CD4-positive, CD25-positive, alpha-beta regulatory T cell (primary cell): Measurements from ENCODE around the gene FOSL1. TPM values are rescaled to one million over a fixed set of nuclear protein-coding genes. Genes with fewer than 3 reads are reported as not detected.
A peak's percentile ranks its signal among the peaks of the same experiment; 100 is the strongest.

Source experiments
- ATAC-seq, 2 donors: fragments of 150-1000 bp; cut with Tn5 transposase; one replicate each; pipeline ENCODE4 v1.10.0; 2021; ENCODE audit warnings: low read depth in 2 of 2, moderate number of reproducible peaks in 2 of 2, moderate library complexity in 1 of 2
- DNase-seq, 3 donors: peaks; one replicate each; pipeline versions ENCODE4 v3.0.0 to v3.0.0-alpha.2; 2012 to 2022; ENCODE audit warnings: mixed read lengths in 1 of 3
- H3K27ac ChIP-seq: one replicate; pipeline ENCODE4 v1.7.0; 2013; ENCODE audit warnings: mild to moderate bottlenecking, low read length; ENCODE audit not compliant: insufficient read depth, poor library complexity, severe bottlenecking
- H3K27me3 ChIP-seq: one replicate; pipeline ENCODE4 v1.7.0; 2013; ENCODE audit warnings: low read length; ENCODE audit not compliant: control insufficient read depth, insufficient read depth
- H3K36me3 ChIP-seq: one replicate; pipeline ENCODE4 v1.7.0; 2013; ENCODE audit warnings: mild to moderate bottlenecking, low read length, moderate library complexity; ENCODE audit not compliant: control insufficient read depth, insufficient read depth
- H3K4me1 ChIP-seq: 2 replicates; pipeline ENCODE4 v1.7.0; 2013; ENCODE audit warnings: mild to moderate bottlenecking, low read length; ENCODE audit not compliant: insufficient read depth, control insufficient read depth, poor library complexity, severe bottlenecking
- H3K4me3 ChIP-seq: one replicate; pipeline ENCODE4 v1.7.0; 2013; ENCODE audit warnings: low read depth, mild to moderate bottlenecking, low read length, moderate library complexity
- H3K9me3 ChIP-seq, 2 experiments: 1 replicate in 1 of 2; 2 replicates in 1 of 2; pipeline ENCODE4 v1.7.0; 2013; ENCODE audit warnings: low read length in 2 of 2, mild to moderate bottlenecking in 1 of 2, moderate library complexity in 1 of 2; ENCODE audit not compliant: control insufficient read depth in 2 of 2
- H3K27ac Mint-ChIP-seq, 3 donors: one replicate each; pipeline ENCODE4 v1.8.0; 2020 to 2022; ENCODE audit warnings: mild to moderate bottlenecking in 3 of 3, mixed read lengths in 3 of 3, moderate library complexity in 2 of 3
- H3K27me3 Mint-ChIP-seq: one replicate; pipeline ENCODE4 v1.8.0; 2022; ENCODE audit warnings: mild to moderate bottlenecking, mixed read lengths
- H3K36me3 Mint-ChIP-seq: one replicate; pipeline ENCODE4 v1.8.0; 2020; ENCODE audit warnings: mixed read lengths
- H3K4me1 Mint-ChIP-seq, 4 donors: one replicate each; pipeline ENCODE4 v1.8.0; 2020 to 2022; ENCODE audit warnings: mixed read lengths in 4 of 4, mild to moderate bottlenecking in 1 of 4
- H3K4me3 Mint-ChIP-seq, 4 donors: one replicate each; pipeline ENCODE4 v1.8.0; 2020 to 2022; ENCODE audit warnings: mild to moderate bottlenecking in 4 of 4, mixed read lengths in 4 of 4, moderate library complexity in 3 of 4
- H3K9me3 Mint-ChIP-seq, 7 donors: one replicate each; pipeline ENCODE4 v1.8.0; 2020 to 2022; ENCODE audit warnings: mixed read lengths in 7 of 7, mild to moderate bottlenecking in 3 of 7, moderate library complexity in 2 of 7
- polyA plus RNA-seq, 4 donors: library from polyadenylated mRNA; unstranded; fragments of 300-500 nt; fragmentation: Illumina TruSeq; gene quantifications; one replicate each; pipeline ENCODE4 v1.2.3, GENCODE V29; 2021
- total RNA-seq: library from RNA; stranded (reverse); gene quantifications from one replicate; pipeline ENCODE4 v1.2.3, GENCODE V29; 2022

The FOSL1 gene
- total and polyA plus RNA-seq, 5 donors from 2014 or later, result 2.7 TPM; not detected in 4

GRCh38 chr11:65882120-65883057, 17.8 kb downstream of the FOSL1 start:
- Mint-ChIP-seq H3K27me3 (no peaks in the 10 kb centered on the region), H3K4me3 (peak overlapping the region in 1 of 4 donors; percentile 29), H3K36me3 (peaks cover 13% of the 10 kb centered on the region), H3K4me1 (peaks cover 0 to 61% (median 30%) of the 10 kb centered on the region in 4 donors), H3K27ac (peak overlapping the region in 1 of 3 donors; percentile 38), H3K9me3 (no peaks in the 10 kb centered on the region)
- no peak overlapping the region for H3K4me3 ChIP-seq
- no peaks in the 10 kb centered on the region for H3K9me3 ChIP-seq
- peaks cover 33% of the 10 kb centered on the region for H3K4me1 ChIP-seq
- no peak for DNase-seq
- no peaks in the 10 kb centered on the region for H3K27me3 ChIP-seq
- no peak overlapping the region for H3K27ac ChIP-seq
- peaks cover 19% of the 10 kb centered on the region for H3K36me3 ChIP-seq
- ATAC-seq, result no peak

DNA sequence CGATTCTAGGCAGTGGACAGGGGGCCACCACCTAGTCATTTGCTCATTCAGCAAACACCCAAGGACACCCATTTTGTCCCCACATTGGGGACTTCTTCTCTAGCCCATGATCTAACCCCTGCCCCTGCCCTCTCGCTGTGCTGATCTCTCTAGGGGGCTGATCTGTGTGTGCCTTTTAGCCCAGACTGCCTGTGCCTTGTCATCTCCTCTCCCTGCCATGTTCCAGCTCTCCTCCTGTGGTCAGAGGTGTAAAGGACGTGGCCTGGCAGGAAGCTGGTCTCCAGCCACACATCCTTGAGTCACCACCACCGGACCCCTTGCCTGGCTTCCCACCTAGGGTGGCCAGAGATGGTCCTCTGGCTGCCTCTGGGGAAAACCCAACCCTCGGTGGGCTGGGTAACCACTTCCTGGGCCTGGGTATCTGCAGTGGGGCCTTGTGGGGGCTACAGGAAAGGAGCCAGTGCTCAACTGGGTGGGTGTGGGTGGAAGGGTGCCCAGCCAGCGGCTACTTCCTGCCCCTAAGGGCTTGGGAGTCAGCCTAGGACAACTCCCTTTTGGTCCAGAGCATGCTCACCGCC, 19.3 kb downstream of the FOSL1 start:
- Mint-ChIP-seq H3K27me3 (no peaks in the 10 kb centered on the region), H3K36me3 (peaks cover 9% of the 10 kb centered on the region), H3K9me3 (no peaks in the 10 kb centered on the region), H3K4me3 (peak overlapping the region in 2 of 4 donors; percentile 41 to 56), H3K27ac (peak overlapping the region in 2 of 3 donors; percentile 21 to 69), H3K4me1 (peaks cover 0 to 53% (median 23%) of the 10 kb centered on the region in 4 donors)
- Histone ChIP-seq H3K4me3 (no peak overlapping the region), H3K4me1 (peaks cover 33% of the 10 kb centered on the region), H3K27ac (no peak overlapping the region), H3K27me3 (no peaks in the 10 kb centered on the region), H3K9me3 (no peaks in the 10 kb centered on the region), H3K36me3 (peaks cover 19% of the 10 kb centered on the region)
- no peak for DNase-seq
- ATAC-seq, result no peak

- Mint-ChIP-seq H3K4me1 (peaks cover 0 to 49% (median 20%) of the 10 kb centered on the region in 4 donors), H3K36me3 (peaks cover 9% of the 10 kb centered on the region), H3K9me3 (no peaks in the 10 kb centered on the region), H3K4me3 (no peak overlapping the region), H3K27ac (peak overlapping the region in 2 of 3 donors; percentile 12 to 36), H3K27me3 (no peaks in the 10 kb centered on the region)
- ATAC-seq (no peak), DNase-seq (no peak)
- Histone ChIP-seq H3K27me3 (no peaks in the 10 kb centered on the region), H3K9me3 (no peaks in the 10 kb centered on the region), H3K4me1 (peaks cover 32% of the 10 kb centered on the region), H3K36me3 (peaks cover 14% of the 10 kb centered on the region), H3K27ac (peak overlapping the region; percentile 33), H3K4me3 (no peak overlapping the region)
These were observed 20.2 kb downstream of the FOSL1 start for GRCh38 chr11:65880027-65880426.

DNA sequence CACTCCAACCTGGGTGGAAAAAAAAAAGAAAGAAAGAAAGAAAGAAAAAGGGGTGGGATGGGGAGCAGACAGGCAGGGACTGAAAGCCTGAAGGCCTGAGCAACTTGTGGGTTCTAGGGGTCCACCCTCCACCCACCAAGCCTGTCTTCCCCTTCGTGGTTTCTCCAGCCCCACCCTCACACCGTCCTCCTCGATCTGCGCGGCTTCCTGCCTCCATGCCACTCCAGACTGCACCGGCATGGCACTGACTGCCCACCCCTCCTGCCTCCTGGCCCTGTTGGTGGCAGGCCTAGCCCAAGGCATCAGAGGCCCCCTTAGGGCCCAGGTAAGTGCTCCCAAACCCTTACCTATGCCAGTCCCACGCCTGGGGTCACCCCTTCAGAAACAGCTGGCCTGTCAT, 20.6 kb downstream of the FOSL1 start, which contains the start of gene CTSW:
Gene CTSW (plus strand): TSS at position 221 of the 400 bp plus-strand sequence. CDS start 18 bp downstream, at position 239.
- Histone ChIP-seq H3K27ac (peak within 1 kb of the TSS; percentile 33), H3K4me1 (peaks cover 27% of the 10 kb centered on the region), H3K27me3 (no peaks in the 10 kb centered on the region), H3K36me3 (peaks cover 14% of the 10 kb centered on the region), H3K9me3 (no peaks in the 10 kb centered on the region), H3K4me3 (no peak within 1 kb of the TSS)
- ATAC-seq (peak; percentile 61 to 62), DNase-seq (peak in 1 of 3 donors; percentile 61)
- Mint-ChIP-seq H3K9me3 (no peaks in the 10 kb centered on the region), H3K27ac (peak within 1 kb of the TSS in 2 of 3 donors; percentile 66 to 69), H3K4me3 (peak within 1 kb of the TSS in 3 of 4 donors; percentile 41 to 75 (median 75)), H3K27me3 (no peaks in the 10 kb centered on the region), H3K36me3 (peaks cover 6% of the 10 kb centered on the region), H3K4me1 (peaks cover 0 to 45% (median 17%) of the 10 kb centered on the region in 4 donors)

- H3K4me1 ChIP-seq, result peaks cover 16% of the 10 kb centered on the region
- Mint-ChIP-seq H3K9me3 (no peaks in the 10 kb centered on the region), H3K27ac (peak overlapping the region; percentile 63 to 95 (median 79)), H3K4me3 (peak overlapping the region; percentile 73 to 99 (median 88)), H3K27me3 (peaks cover 11% of the 10 kb centered on the region), H3K36me3 (no peaks in the 10 kb centered on the region), H3K4me1 (peaks cover 0 to 32% (median 10%) of the 10 kb centered on the region in 4 donors)
- peak; percentile 88 to 92 for ATAC-seq
- no peaks in the 10 kb centered on the region for H3K9me3 ChIP-seq
- H3K27me3 ChIP-seq, result no peaks in the 10 kb centered on the region
- peak overlapping the region; percentile 61 for H3K4me3 ChIP-seq
- H3K36me3 ChIP-seq, result no peaks in the 10 kb centered on the region
- DNase-seq, result peak; percentile 93 to 96 (median 93)
- peak overlapping the region; percentile 88 for H3K27ac ChIP-seq
These were observed 26.7 kb downstream of the FOSL1 start for GRCh38 chr11:65873318-65874156.

DNA sequence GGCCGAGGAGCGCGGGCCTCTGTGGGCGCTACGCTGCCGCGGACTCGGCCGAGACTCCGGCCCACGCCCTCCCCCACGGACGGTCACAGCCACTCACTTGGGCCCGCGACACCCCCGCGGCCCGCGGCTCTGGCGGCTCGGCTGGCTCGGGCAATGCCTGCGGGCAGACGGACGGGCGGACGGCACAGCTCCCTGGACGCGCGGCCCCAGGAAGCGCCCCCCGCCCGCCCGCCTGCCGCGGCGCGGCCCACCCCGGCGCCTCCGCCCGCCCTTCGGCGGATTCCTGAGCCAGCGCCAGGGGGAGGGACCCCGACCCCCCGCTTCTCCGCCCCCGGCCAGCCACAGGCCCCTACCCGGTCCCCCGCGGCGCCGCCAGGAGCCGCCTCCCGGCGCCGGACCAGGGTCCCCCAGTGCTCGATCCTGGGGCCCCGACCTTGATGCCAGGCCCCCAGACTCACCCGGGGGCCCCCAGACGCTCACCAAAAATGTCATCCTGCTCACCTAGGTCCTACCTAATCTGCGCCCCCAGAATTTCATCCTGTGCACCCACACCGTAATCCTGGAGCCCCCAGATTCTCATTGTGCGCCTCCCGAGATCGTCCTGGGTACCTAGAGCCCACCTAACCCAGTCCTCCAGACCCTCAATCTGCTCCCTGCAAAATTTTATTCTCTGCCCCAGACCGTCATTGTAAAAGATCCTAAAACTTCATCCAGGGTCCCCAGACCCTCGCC, 27.4 kb downstream of the FOSL1 start, which contains the start of gene EFEMP2:
Gene EFEMP2 (minus strand): TSS at position 215 of the 732 bp plus-strand sequence. CDS start 446 bp downstream, outside the sequence.
- H3K36me3 Mint-ChIP-seq, result no peaks in the 10 kb centered on the region
- H3K9me3 ChIP-seq, result no peaks in the 10 kb centered on the region
- no peak for DNase-seq
- H3K27me3 ChIP-seq, result no peaks in the 10 kb centered on the region
- peaks cover 0 to 27% (median 10%) of the 10 kb centered on the region in 4 donors for H3K4me1 Mint-ChIP-seq
- peaks cover 1% of the 10 kb centered on the region for H3K36me3 ChIP-seq
- peak within 1 kb of the TSS; percentile 61 for H3K4me3 ChIP-seq
- H3K27me3 Mint-ChIP-seq, result peaks cover 11% of the 10 kb centered on the region
- peak within 1 kb of the TSS; percentile 73 to 99 (median 88) for H3K4me3 Mint-ChIP-seq
- no peaks in the 10 kb centered on the region for H3K9me3 Mint-ChIP-seq
- peak within 1 kb of the TSS; percentile 73 to 95 (median 79) for H3K27ac Mint-ChIP-seq
- ATAC-seq, result no peak
- H3K4me1 ChIP-seq, result peaks cover 16% of the 10 kb centered on the region
- H3K27ac ChIP-seq, result peak within 1 kb of the TSS; percentile 88
